Measurements from ENCODE around the gene GTF3C6. TPM values are rescaled to one million over a fixed set of nuclear protein-coding genes. Genes with fewer than 3 reads are reported as not detected.
A peak's percentile ranks its signal among the peaks of the same experiment; 100 is the strongest.

The GTF3C6 gene, protein sequence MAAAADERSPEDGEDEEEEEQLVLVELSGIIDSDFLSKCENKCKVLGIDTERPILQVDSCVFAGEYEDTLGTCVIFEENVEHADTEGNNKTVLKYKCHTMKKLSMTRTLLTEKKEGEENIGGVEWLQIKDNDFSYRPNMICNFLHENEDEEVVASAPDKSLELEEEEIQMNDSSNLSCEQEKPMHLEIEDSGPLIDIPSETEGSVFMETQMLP
- total RNA-seq (2014; rRNA removed; shearing (Covaris generic)): 157 and 191 TPM in 2 replicates

DNA sequence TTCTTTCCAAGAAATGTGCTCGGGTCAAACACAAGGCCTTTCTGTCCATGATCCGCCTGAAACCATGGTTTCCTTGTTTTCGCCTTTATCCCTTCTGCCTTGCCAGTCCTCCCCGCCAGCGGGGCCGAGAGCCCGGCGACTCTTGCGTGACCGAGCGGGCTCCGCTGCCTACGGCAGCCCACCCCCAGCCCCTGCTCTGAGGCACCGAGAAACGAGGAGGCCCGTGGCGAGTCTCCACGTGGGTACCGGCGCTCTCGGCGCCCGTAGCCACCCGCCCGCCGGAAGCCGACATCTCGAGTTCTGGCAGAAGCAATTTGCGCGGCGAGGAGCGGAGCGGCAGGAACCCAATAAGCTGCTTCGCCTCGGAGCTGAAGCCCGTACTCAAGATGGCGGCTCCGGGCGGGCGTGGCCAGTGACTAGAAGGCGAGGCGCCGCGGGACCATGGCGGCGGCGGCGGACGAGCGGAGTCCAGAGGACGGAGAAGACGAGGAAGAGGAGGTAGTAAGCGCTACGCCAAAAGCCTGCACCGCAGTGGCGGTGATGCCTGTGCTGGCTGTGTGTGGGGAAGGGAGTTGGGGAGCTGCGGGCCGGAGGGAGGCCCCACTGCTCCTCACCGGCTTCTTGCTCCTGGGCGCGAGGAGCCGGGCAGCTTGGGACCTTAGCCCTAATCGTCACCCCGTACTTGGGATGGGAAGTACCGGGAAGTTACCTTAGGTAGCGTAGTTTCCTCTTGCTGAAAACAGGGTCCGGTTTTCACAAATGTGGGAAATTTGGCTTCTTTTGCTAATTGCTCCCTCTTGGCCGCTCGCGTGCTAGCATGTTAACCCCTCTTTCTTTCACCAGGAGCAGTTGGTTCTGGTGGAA lies at the start of gene GTF3C6:
TSS of gene GTF3C6 (plus strand) at position 378 of the 864 bp plus-strand sequence. CDS start at position 442, 64 bp downstream.
- Histone ChIP-seq H3K9me3 (replicated peaks) (no peaks in the 10 kb centered on the region), H3K27me3 (replicated peaks) (no peaks in the 10 kb centered on the region), H3K4me1 (replicated peaks) (peaks cover 13% of the 10 kb centered on the region), H3K27ac (peak within 1 kb of the TSS; percentile 95), H3K4me3 (peak within 1 kb of the TSS; percentile 79), H3K36me3 (peaks cover 36% of the 10 kb centered on the region)
- peak; percentile 94 for DNase-seq (ENCODE audit: low read depth in 1 of 2, low spot score in 2 of 2)

DNA sequence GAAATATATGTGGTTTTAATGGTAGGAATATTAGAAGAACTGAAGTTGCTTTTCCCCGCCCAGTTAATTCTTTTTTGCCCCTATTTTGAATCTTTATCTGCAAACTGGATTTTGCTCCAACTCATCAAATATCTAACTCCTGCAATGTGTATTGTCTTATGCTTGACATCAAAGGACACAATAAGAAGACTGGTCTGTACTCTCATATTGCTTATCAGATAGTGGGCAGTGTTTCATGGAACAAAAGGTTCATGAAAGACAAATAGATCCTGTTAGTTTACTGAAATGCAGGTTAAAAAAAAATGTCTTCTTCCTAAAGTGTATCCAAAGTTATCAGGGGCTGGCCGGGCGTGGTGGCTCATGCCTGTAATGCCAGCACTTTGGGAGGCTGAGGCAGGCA lies 27.7 kb upstream of the GTF3C6 start:
- Histone ChIP-seq H3K9me3 (replicated peaks) (no peaks in the 10 kb centered on the region), H3K36me3 (no peaks in the 10 kb centered on the region), H3K4me3 (no peak overlapping the region), H3K27ac (no peak overlapping the region), H3K27me3 (replicated peaks) (no peaks in the 10 kb centered on the region), H3K4me1 (replicated peaks) (0 out of 2 replicates have a peak, but pooled peaks cover 3% of the 10 kb centered on the region)
- DNase-seq (ENCODE audit: low read depth in 1 of 2, low spot score in 2 of 2): no peak

GRCh38 chr6:110933912-110934311 lies 24.6 kb upstream of the GTF3C6 start:
- Histone ChIP-seq H3K36me3 (no peaks in the 10 kb centered on the region), H3K4me1 (replicated peaks) (0 out of 2 replicates have a peak, but pooled peaks cover 3% of the 10 kb centered on the region), H3K9me3 (replicated peaks) (no peaks in the 10 kb centered on the region), H3K27me3 (replicated peaks) (no peaks in the 10 kb centered on the region), H3K27ac (no peak overlapping the region), H3K4me3 (no peak overlapping the region)
- no peak for DNase-seq (ENCODE audit: low read depth in 1 of 2, low spot score in 2 of 2)

GRCh38 chr6:110934381-110934898 lies 24.1 kb upstream of the GTF3C6 start:
- Histone ChIP-seq H3K4me1 (replicated peaks) (0 out of 2 replicates have a peak, but pooled peaks cover 3% of the 10 kb centered on the region), H3K36me3 (no peaks in the 10 kb centered on the region), H3K27me3 (replicated peaks) (no peaks in the 10 kb centered on the region), H3K27ac (no peak overlapping the region), H3K9me3 (replicated peaks) (no peaks in the 10 kb centered on the region), H3K4me3 (no peak overlapping the region)
- DNase-seq (ENCODE audit: low read depth in 1 of 2, low spot score in 2 of 2): no peak

GRCh38 chr6:110935171-110935570 lies 23.3 kb upstream of the GTF3C6 start:
- DNase-seq (ENCODE audit: low read depth in 1 of 2, low spot score in 2 of 2): no peak
- H3K4me3 ChIP-seq: no peak overlapping the region
- no peak overlapping the region for H3K27ac ChIP-seq
- 0 out of 2 replicates have a peak, but pooled peaks cover under 1% of the 10 kb centered on the region for H3K4me1 ChIP-seq (replicated peaks)
- no peaks in the 10 kb centered on the region for H3K27me3 ChIP-seq (replicated peaks)
- no peaks in the 10 kb centered on the region for H3K9me3 ChIP-seq (replicated peaks)
- H3K36me3 ChIP-seq: no peaks in the 10 kb centered on the region

GRCh38 chr6:110938171-110938570 lies 20.3 kb upstream of the GTF3C6 start:
- H3K27me3 ChIP-seq (replicated peaks): no peaks in the 10 kb centered on the region
- no peak overlapping the region for H3K27ac ChIP-seq
- no peaks in the 10 kb centered on the region for H3K9me3 ChIP-seq (replicated peaks)
- no peaks in the 10 kb centered on the region for H3K4me1 ChIP-seq (replicated peaks)
- no peak for DNase-seq (ENCODE audit: low read depth in 1 of 2, low spot score in 2 of 2)
- no peak overlapping the region for H3K4me3 ChIP-seq
- no peaks in the 10 kb centered on the region for H3K36me3 ChIP-seq

- Histone ChIP-seq H3K27me3 (replicated peaks) (no peaks in the 10 kb centered on the region), H3K36me3 (no peaks in the 10 kb centered on the region), H3K4me1 (replicated peaks) (peaks cover 7% of the 10 kb centered on the region; the same call in 1 of the 2 replicates), H3K9me3 (replicated peaks) (no peaks in the 10 kb centered on the region), H3K4me3 (no peak overlapping the region), H3K27ac (no peak overlapping the region)
- DNase-seq (ENCODE audit: low read depth in 1 of 2, low spot score in 2 of 2): no peak
Observed at GRCh38 chr6:110939429-110940200, 18.9 kb upstream of the GTF3C6 start.

DNA sequence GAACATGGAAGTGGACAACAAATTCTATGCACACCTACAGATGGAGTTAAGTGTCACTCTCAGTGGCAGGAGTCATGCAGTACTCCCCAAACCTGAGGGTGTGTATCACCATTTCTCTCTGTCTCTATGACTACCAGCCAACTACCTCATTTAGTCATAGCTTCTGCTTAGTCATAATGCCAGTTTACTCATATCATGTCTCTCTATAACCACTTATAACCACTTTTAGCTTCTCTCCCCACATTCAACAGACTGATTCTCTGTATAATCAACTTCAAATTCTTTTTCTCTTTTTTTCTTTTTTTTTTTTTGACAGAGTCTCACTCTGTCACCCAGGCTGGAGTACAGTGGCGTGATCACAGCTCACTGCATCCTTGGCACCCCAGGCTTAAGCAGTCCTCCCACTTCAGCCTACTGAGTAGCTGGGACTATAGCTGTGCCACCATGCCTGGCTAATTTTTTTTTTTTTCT lies 13.8 kb upstream of the GTF3C6 start:
- peaks cover 14% of the 10 kb centered on the region for H3K4me1 ChIP-seq (replicated peaks)
- peak in 1 of 2 experiments; percentile 64 for DNase-seq (ENCODE audit: low read depth in 1 of 2, low spot score in 2 of 2)
- no peak overlapping the region for H3K4me3 ChIP-seq
- peak overlapping the region; percentile 53 for H3K27ac ChIP-seq
- H3K36me3 ChIP-seq: no peaks in the 10 kb centered on the region
- H3K27me3 ChIP-seq (replicated peaks): no peaks in the 10 kb centered on the region
- H3K9me3 ChIP-seq (replicated peaks): no peaks in the 10 kb centered on the region

GRCh38 chr6:110946498-110946897 lies 12.0 kb upstream of the GTF3C6 start:
- no peak for DNase-seq (ENCODE audit: low read depth in 1 of 2, low spot score in 2 of 2)
- Histone ChIP-seq H3K4me3 (no peak overlapping the region), H3K27ac (no peak overlapping the region)

GRCh38 chr6:110949679-110950285 lies 8.7 kb upstream of the GTF3C6 start:
- H3K27me3 ChIP-seq (replicated peaks): no peaks in the 10 kb centered on the region
- no peak overlapping the region for H3K4me3 ChIP-seq
- peak in 1 of 2 experiments; percentile 39 for DNase-seq (ENCODE audit: low read depth in 1 of 2, low spot score in 2 of 2)
- H3K36me3 ChIP-seq: no peaks in the 10 kb centered on the region
- H3K4me1 ChIP-seq (replicated peaks): peaks cover 34% of the 10 kb centered on the region
- H3K9me3 ChIP-seq (replicated peaks): no peaks in the 10 kb centered on the region
- no peak overlapping the region for H3K27ac ChIP-seq

More at GRCh38 chr6:110946498-110946897, 12.0 kb upstream of the GTF3C6 start:
- H3K27me3 ChIP-seq (replicated peaks): no peaks in the 10 kb centered on the region
- H3K9me3 ChIP-seq (replicated peaks): no peaks in the 10 kb centered on the region
- H3K36me3 ChIP-seq: no peaks in the 10 kb centered on the region
- H3K4me1 ChIP-seq (replicated peaks): peaks cover 21% of the 10 kb centered on the region

DNA sequence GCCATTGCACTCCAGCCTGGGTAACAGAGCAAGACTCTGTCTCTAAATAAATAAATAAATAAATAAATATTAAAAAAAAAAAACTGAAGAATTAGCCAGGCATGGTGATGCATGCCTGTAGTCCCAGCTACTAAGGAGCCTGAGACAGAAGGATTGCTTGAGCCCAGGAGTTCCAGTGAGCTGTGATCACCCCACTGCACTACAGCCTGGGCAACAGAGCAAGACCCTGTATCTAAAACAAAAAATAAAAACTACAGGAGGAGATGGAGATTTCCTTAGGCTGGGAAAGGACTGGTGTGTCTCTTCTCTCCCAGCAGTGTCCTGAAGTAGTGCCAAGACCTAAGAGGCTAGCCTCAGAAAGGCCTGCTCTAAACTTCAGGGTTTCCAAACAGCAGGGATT lies 8.1 kb upstream of the GTF3C6 start:
- Histone ChIP-seq H3K4me1 (replicated peaks) (peaks cover 28% of the 10 kb centered on the region), H3K27ac (no peak overlapping the region), H3K9me3 (replicated peaks) (no peaks in the 10 kb centered on the region)

GRCh38 chr6:110951008-110951407 lies 7.5 kb upstream of the GTF3C6 start:
- Histone ChIP-seq H3K36me3 (no peaks in the 10 kb centered on the region), H3K4me3 (no peak overlapping the region), H3K9me3 (replicated peaks) (no peaks in the 10 kb centered on the region), H3K27me3 (replicated peaks) (no peaks in the 10 kb centered on the region), H3K4me1 (replicated peaks) (peaks cover 28% of the 10 kb centered on the region), H3K27ac (no peak overlapping the region)
- DNase-seq (ENCODE audit: low read depth in 1 of 2, low spot score in 2 of 2): no peak

More for the DNA sequence above, 8.1 kb upstream of the GTF3C6 start:
- DNase-seq (ENCODE audit: low read depth in 1 of 2, low spot score in 2 of 2): no peak
- Histone ChIP-seq H3K27me3 (replicated peaks) (no peaks in the 10 kb centered on the region), H3K4me3 (no peak overlapping the region), H3K36me3 (no peaks in the 10 kb centered on the region)

All from SJSA1 (cell line).